Osteoblast (primary cell): Measurements from ENCODE around the gene COLGALT1. TPM values are rescaled to one million over a fixed set of nuclear protein-coding genes. Genes with fewer than 3 reads are reported as not detected.

Source experiments
- DNase-seq: peaks from one replicate; pipeline ENCODE4 v3.0.0; 2011; ENCODE audit warnings: low spot score, mixed read lengths; ENCODE audit not compliant: insufficient read length; ENCODE audit errors: missing footprints
- H2AFZ ChIP-seq: 2 replicates; pipeline ENCODE4 v1.6.0; 2011; ENCODE audit warnings: mild to moderate bottlenecking, low read length
- H3K27ac ChIP-seq: 2 replicates; pipeline ENCODE4 v1.5.1; 2011; ENCODE audit warnings: mild to moderate bottlenecking, low read depth, low read length, moderate library complexity
- H3K27me3 ChIP-seq: 2 replicates; pipeline ENCODE4 v1.6.0; 2012; ENCODE audit warnings: mild to moderate bottlenecking, control low read depth, inconsistent platforms, low read length, moderate library complexity; ENCODE audit not compliant: insufficient read depth
- H3K36me3 ChIP-seq: 2 replicates; pipeline ENCODE4 v1.5.1; 2011; ENCODE audit warnings: mild to moderate bottlenecking, low read length, control low read depth, moderate library complexity; ENCODE audit not compliant: insufficient read depth
- H3K4me1 ChIP-seq: 2 replicates; pipeline ENCODE4 v1.5.1; 2011; ENCODE audit warnings: mild to moderate bottlenecking, low read length, control low read depth, moderate library complexity; ENCODE audit not compliant: insufficient read depth
- H3K4me2 ChIP-seq: 2 replicates; pipeline ENCODE4 v1.6.0; 2011; ENCODE audit warnings: mild to moderate bottlenecking, low read length; ENCODE audit not compliant: insufficient read depth
- H3K4me3 ChIP-seq: fragments of 200-600 bp; sonication (generic); 3 replicates; pipeline ENCODE4 v1.5.1; 2012; ENCODE audit warnings: mild to moderate bottlenecking, low read length, inconsistent platforms; ENCODE audit not compliant: insufficient read depth
- H3K79me2 ChIP-seq: 2 replicates; pipeline ENCODE4 v1.6.0; 2012; ENCODE audit warnings: mild to moderate bottlenecking, low read length, control low read depth, inconsistent platforms; ENCODE audit not compliant: insufficient read depth
- H3K9me3 ChIP-seq: 2 replicates; pipeline ENCODE4 v1.5.1; 2011; ENCODE audit warnings: low read depth, low read length, control low read depth
- H4K20me1 ChIP-seq: 2 replicates; pipeline ENCODE4 v1.6.0; 2012; ENCODE audit warnings: mild to moderate bottlenecking, low read length, control low read depth; ENCODE audit not compliant: insufficient read depth
- CTCF ChIP-seq: IDR thresholded peaks from 2 replicates; pipeline ENCODE4 v1.5.1; 2011; ENCODE audit warnings: mild to moderate bottlenecking, low read depth, low read length, moderate library complexity; ENCODE audit errors: extremely low read depth
- total RNA-seq: library from RNA; depleted of rRNA; stranded (reverse); fragments of >200 nt; gene quantifications from 2 replicates; pipeline ENCODE4 v1.2.3, GENCODE V29; 2012

Gene COLGALT1
- total RNA-seq, 1 donor: 108 TPM

DNA sequence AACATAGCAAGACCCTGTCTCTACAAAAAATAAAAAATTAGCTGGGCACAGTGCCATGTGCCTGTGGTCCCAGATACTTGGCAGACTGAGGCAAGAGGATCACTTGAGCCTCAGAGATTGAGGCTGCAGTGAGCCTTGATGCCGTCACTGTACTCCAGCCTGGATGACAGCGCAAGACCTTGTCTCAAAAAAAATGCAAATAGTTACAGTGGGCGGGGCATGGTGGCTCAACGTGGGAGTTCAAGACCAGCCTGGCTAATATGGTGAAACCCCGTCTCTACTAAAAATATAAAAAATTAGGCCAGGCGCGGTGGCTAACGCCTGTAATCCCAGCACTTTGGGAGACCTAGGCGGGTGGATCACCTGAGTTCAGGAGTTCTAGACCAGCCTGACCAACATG lies 35.5 kb upstream of the COLGALT1 start:
- no peak overlapping the region for H3K27ac ChIP-seq
- no peaks in the 10 kb centered on the region for H3K4me1 ChIP-seq
- peaks cover 5% of the 10 kb centered on the region for H4K20me1 ChIP-seq
- no peak for TF ChIP-seq CTCF
- no peak overlapping the region for H3K4me2 ChIP-seq
- no peak for DNase-seq
- peaks cover 5% of the 10 kb centered on the region for H3K79me2 ChIP-seq
- no peaks in the 10 kb centered on the region for H3K27me3 ChIP-seq
- H3K9me3 ChIP-seq: peaks cover 8% of the 10 kb centered on the region
- H2AFZ ChIP-seq: no peak overlapping the region
- peaks cover 20% of the 10 kb centered on the region for H3K36me3 ChIP-seq
- H3K4me3 ChIP-seq: no peak overlapping the region

GRCh38 chr19:17520865-17521264 lies 34.6 kb upstream of the COLGALT1 start:
- peaks cover 8% of the 10 kb centered on the region for H3K9me3 ChIP-seq
- peaks cover 20% of the 10 kb centered on the region for H3K36me3 ChIP-seq
- no peaks in the 10 kb centered on the region for H4K20me1 ChIP-seq
- H3K27me3 ChIP-seq: no peaks in the 10 kb centered on the region
- no peaks in the 10 kb centered on the region for H3K4me1 ChIP-seq
- H3K79me2 ChIP-seq: no peaks in the 10 kb centered on the region
- no peak overlapping the region for H3K4me2 ChIP-seq
- no peak for TF ChIP-seq CTCF
- no peak overlapping the region for H2AFZ ChIP-seq
- H3K4me3 ChIP-seq: no peak overlapping the region
- DNase-seq: peak; percentile 11
- no peak overlapping the region for H3K27ac ChIP-seq

DNA sequence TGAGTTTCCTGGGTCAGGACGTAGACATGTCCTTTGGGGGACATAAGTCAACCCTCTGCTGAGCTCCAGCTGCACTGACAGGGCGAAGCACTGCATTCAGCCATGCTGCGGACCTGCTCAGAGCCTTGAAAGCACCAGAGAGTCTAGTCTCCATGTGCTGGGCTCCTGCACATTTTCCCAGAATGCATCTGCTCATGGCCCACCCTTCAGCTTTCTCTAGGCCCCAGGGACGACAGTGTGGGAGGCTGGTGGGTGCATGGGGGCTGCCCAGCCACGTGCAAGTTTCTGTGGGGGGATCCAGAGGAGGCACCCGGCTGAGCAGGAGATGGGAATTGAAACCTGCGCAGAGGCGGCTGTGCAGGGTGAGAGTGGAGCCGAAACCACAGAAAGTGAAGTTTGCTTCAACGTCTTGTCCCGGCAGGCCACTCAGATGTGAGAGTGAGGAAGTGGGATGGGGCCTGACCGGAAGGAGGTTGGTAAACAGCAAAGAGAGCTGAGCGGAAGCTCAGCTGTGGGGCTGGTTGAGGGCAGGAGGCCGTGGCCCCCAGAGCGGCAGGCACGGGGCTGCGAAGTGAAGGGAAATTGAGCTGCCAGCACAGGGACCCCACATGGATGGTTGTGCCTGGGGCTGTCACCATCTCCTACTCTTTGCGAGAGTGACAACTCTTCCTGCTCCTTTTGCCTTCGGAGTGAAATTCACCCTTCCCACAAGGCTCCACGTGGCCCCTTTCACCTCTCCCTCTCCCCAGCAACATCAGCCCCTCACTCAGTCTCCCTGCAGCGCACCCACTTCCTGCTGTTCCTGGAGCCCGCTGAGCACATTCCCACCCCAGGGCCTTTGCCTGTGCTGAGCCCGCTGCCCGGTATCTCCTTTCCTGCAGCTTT lies 32.2 kb upstream of the COLGALT1 start:
- Histone ChIP-seq H3K4me3 (no peak overlapping the region), H3K27ac (no peak overlapping the region), H3K36me3 (peaks cover 3% of the 10 kb centered on the region), H2AFZ (peak overlapping the region; percentile 15), H3K9me3 (no peaks in the 10 kb centered on the region), H3K4me1 (no peaks in the 10 kb centered on the region), H3K27me3 (no peaks in the 10 kb centered on the region), H3K79me2 (no peaks in the 10 kb centered on the region), H4K20me1 (no peaks in the 10 kb centered on the region), H3K4me2 (no peak overlapping the region)
- peak; percentile 54 for DNase-seq
- TF ChIP-seq CTCF: no peak

DNA sequence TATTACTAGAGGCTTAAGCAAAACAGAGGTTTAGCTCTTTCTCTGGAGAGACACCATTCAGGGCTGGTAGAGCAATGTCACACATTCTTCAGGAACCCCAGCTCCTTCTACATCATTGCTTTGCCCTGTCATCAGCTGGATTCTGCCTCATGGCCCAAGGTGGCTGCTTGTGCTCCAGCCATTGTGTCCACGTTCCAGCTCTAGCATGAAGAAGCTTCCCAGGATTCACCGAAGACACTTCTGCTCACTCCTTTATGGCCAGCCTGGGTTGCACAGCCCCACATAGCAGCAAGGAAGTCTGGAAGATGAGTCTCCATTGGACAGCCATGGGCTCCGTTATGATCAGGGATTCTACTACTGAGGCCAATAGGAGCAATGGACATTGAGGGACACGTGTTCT lies 30.8 kb upstream of the COLGALT1 start:
- DNase-seq: no peak
- Histone ChIP-seq H3K4me1 (no peaks in the 10 kb centered on the region), H3K9me3 (peaks cover 2% of the 10 kb centered on the region), H3K4me2 (no peak overlapping the region), H2AFZ (no peak overlapping the region), H3K27ac (no peak overlapping the region), H3K4me3 (no peak overlapping the region), H3K27me3 (no peaks in the 10 kb centered on the region), H3K36me3 (no peaks in the 10 kb centered on the region), H4K20me1 (no peaks in the 10 kb centered on the region), H3K79me2 (no peaks in the 10 kb centered on the region)
- no peak for TF ChIP-seq CTCF
